GM12891 (cell line): Measurements from ENCODE around the gene RPS3.

Source experiments
- POLR2A ChIP-seq: IDR thresholded peaks from 2 replicates; pipeline ENCODE4 v1.6.1; 2011; ENCODE audit warnings: low read depth, low read length, control low read depth
- POLR2AphosphoS5 ChIP-seq: IDR thresholded peaks from 2 replicates; pipeline ENCODE4 v1.6.1; 2011; ENCODE audit warnings: low read depth, low read length, control low read depth
- TAF1 ChIP-seq: IDR thresholded peaks from 2 replicates; pipeline ENCODE4 v1.6.1; 2011; ENCODE audit warnings: low read depth, low read length, control low read depth

- TF ChIP-seq POLR2A (no peak), POLR2AphosphoS5 (no peak), TAF1 (no peak)
Measured at GRCh38 chr11:75355051-75355450, 44.3 kb upstream of the RPS3 start.
